Activated CD4-positive, CD25-positive, alpha-beta regulatory T cell treated with anti-CD3 and anti-CD28 coated beads, Interleukin-2, amount 50 U/mL, for 16 hours (primary cell): Measurements from ENCODE around the gene FNDC3B.

Experiments
- DNase-seq: peaks from one replicate; pipeline ENCODE4 v3.0.0-alpha.2; 2020; ENCODE audit warnings: low read depth, low spot score

FNDC3B gene

DNA sequence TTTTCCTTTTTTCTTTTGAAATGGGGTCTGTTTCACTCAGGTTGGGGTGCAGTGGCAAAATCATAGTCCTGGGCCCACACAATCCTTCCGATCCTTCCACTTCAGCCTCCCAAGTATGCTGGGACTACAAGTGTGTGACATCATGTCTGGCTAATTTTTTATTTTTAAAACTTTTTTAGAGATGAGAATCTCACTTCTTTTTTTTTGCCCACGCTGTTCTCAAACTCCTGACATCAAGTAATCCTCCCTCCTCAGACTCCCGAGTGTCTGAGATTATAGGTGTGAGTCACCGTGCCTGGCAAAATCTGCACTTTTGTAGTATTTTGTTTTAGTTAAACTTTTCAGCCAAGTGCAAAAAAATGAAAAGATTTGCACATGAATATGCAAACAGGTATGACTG, 171.0 kb downstream of the FNDC3B start:
- no peak for DNase-seq

DNA sequence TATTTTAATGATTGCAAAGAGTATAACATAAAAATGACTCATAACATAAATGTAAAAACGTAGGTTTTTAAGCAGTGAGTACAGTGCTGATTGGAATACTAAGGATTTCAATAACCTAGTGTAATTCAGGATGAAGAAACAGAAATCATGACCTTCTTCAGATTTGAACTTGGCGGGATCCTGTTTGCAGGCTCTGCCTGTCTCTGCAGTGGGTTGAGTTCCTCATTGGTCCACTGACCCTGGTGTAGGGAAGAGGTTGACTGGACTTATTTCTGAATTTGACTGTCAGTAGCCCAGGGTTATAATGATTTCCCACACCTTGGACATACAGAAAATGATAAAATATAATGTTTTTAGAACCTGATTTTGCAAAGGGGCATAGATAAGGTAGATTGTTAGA, 171.7 kb downstream of the FNDC3B start:
- no peak for DNase-seq

DNA sequence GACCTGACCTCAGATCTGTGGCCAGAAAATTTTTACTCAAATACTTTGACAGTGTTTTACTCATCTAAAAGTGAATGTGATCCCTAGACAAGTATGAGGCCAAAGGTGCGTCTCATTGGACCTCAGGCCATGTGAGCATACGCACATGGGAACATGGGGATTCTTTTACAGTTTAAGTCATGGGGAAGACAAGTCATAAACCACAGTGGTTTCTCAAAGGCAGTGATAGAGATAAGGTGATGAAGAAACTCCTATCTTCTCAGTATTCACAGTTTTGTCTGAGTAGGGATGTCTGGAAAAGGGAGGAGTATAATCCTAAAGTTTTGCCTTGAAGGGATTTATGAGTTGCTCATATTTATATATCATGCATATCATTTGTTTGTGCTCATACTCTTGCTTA, 173.8 kb downstream of the FNDC3B start:
- no peak for DNase-seq

DNA sequence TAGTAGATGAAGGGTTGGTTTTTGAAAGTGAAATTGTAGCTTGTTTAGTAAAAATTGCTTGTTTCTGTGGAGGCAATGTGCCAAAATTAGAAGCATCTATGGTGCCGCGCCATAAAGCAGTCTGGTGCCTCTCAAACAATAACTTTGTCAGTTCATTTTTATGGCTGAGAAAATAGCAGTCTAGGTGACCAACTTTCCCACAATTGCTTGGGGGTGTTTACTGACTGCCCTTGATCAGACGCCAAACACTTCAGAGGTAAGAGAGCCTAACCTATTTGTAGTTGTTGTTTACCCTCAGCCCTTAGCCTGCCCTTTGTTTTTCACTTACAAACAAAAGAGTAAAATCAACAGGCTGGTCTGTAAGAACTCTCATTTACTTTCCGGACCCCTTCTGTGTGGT, 174.5 kb downstream of the FNDC3B start:
- no peak for DNase-seq

DNA sequence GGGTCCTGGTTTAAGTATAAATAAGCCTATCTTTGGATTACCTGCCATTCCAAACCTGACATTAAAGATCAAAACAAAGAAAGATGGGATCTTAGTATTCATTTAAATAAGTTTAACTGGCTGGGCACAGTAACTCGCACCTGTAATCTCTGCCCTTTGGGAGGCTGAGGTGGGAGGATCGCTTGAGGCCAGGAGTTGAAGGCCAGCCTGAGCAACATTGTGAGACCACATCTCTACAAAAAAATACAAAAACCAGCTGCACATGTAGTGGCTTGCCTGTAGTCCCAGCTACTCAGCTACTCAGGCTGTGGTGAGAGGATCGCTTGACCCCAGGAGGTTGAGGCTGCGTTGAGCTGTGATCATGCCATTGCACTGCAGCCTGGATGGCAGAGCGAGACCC, 176.9 kb downstream of the FNDC3B start:
- no peak for DNase-seq

DNA sequence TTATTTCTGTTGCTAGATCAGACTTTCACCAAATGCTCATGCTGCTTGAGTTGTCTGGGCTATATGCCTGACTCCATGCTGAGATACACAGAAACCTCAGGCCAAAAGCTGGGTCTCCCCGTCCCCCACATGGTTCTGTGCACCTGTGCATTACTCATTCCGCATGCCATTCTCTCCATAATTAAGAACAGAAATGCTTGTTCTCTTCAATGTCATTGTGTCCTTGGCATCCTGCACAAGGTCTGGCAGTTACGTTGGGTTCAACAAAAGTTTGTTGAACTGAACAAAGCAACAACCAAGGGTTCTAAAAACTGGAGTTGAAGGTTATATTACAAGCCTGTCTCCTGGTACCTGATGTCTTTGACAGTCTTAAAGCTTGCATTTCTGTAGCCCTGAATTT, 177.5 kb downstream of the FNDC3B start:
- DNase-seq = no peak

DNA sequence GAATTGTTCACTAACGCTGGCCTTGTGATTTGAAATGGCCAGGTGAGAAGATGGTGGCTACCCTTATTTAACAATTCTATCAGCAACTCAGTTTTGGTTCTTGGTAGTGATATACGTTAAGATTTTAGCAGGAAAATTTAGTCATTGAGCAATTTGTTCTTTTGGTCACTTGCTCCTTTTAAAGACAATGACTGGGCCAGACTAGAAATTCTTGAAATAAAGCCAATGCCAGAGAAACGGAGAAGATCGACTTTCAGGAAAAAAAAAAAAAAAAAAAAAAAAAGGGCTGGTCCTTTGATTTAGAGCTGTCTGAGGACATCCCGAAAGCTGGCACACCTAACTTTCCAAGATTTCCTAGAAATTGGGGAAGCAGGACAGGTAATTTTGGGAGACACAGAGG, 178.5 kb downstream of the FNDC3B start:
- no peak for DNase-seq

DNA sequence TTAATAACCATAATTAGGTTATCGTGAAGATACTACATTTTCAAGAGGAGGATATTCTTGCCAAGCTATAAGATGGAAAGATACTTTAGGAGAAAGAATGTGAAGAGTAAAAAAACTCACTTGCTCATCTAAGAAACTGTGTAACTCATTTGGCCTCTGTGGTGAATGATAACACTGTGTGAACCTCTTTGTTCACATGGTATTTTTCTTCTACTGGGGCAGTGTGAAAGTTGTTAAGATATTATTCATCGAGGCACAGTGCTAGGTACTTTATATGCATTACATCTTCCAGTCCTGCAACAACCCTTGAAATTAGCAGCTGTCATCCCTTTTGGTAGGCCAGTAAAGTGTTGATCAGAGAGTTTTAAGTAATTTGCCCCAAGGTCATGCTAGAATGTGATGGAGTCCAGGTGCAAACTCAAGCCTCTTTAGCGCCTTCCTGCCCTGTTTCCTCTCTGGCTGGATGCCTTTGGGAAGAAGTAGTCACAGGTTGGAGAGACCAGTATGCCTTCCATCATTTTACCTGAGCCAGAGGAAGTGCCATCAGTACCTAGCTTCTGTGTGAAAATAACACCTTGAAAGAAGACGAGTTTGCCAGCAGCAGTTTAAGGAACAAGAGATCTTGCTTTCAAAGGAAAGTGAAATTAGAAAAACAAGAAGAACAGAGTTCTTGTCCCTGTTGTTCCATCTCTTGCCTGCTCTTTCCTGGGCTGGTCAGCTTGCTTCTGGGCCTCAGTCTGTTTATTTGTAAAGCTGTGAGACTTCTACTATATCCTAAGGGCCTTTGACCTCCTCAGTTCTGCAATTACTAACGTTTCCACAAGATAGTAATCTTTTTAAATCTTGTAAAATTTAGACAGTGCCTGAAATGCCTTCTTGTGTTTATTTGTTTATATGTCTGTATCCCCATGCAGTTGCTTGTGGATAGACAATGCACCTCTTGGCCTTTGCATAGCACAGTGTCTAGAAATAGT, 179.3 kb downstream of the FNDC3B start:
- DNase-seq = no peak

DNA sequence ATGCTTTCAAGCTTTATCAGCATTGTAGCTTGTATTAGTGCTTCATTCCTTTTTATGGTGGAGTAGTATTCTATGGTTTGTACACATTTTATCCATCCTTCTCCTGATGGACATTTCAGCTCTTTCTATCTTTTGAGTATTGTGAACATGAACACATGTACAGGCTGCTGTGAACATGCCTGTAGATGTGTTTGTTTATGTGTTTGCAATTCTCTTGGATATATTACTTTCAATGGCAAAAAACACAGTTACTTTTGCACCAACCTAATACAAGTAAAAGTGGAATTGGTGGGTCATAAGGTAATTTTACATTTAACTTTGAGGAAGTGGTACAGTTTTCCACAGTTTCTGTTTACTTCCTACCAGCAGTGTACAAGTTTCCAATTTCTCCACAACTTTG, 180.4 kb downstream of the FNDC3B start:
- no peak for DNase-seq

DNA sequence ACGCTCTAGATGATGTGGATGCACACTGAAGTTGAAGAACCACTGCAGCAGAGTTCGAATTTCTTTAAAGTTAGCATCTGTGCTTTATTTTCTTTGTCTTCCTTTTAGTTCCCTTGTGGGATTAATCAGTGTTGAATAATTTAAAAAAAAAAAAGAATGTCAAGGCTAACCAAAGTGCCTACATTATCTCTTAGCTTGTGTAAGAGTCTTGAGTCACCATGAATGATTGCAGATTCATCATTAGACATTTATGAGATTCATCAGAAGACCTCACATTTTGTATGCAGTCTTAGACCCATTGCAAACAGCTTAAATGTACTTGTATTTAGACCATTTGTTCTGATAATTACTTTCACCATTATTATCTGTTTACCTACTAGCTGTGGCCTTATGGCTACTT, 182.2 kb downstream of the FNDC3B start:
- DNase-seq = no peak

DNA sequence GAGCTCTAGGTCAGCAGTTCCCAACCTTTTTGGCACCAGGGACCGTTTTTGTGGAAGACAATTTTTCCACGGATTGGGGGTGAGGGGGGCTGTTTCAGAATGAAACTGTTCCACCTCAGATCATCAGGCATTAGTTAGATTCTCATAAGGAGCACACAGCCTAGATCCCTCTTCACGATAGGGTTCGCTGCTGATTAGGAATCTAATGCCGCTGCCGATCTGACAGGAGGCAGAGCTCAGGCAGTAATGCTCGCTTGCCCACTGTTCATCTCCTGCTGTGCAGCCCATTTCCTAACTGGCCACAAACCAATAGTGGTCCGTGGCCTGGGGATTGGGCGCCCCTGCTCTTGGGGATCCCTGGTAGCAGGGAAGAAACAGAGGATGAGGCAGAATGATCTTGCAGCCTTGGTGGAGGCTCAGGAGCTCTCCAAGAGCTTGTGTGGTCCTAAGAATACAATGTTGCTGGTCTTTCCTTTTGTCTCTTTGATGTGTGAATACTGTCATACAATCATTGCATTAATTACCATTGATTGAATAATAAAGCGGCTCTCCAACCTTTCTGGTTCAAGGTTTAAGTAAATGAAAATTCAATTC, 183.2 kb downstream of the FNDC3B start:
- no peak for DNase-seq

DNA sequence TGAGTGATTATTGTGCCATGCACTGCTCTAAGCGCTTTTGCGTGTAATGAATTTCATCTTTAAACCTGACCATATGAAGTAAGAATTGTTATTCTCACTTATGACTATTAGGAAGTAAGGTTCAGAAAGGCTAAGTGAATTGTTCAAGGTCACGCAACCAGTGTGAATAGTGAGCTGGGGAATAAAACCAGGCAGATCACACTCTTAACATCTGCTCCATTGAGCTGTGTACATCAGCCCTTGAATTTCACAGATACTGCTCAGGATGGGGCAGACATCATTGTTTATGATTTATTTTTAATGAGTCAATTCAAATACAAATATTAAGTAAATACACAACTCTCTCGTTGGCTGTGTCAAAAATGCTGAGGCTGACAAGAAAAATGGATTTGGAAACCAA, 184.5 kb downstream of the FNDC3B start:
- no peak for DNase-seq

DNA sequence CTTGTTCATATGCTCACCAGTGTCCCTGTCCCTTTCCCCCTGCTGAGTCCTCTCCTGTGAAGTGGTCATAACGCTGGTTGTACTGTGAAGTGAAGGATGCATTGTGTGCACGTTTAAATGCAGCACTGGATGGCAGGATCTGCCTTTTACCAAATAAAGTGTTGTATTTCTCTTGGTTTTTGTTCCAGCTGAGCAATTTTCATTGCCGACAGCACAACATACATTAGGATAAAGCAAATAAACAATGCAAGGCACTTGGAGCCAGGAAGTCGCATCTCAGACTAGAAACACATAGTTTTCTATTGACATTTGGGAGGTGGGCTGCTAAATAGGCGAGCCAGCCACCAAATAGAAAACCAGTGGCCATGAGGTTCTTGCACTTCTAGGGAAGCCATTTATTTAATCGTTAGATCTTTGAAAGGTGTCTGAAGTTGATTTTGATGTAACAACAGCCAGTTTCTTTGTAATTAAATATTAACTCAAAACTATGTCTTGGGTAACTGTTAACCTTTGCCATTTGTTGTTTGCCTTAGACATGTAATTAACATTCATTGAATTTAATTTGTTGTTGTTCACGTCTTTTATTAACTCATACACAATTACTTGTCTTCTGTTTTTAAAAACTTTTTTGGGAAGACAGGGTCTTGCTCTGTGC, 185.3 kb downstream of the FNDC3B start:
- DNase-seq = no peak

DNA sequence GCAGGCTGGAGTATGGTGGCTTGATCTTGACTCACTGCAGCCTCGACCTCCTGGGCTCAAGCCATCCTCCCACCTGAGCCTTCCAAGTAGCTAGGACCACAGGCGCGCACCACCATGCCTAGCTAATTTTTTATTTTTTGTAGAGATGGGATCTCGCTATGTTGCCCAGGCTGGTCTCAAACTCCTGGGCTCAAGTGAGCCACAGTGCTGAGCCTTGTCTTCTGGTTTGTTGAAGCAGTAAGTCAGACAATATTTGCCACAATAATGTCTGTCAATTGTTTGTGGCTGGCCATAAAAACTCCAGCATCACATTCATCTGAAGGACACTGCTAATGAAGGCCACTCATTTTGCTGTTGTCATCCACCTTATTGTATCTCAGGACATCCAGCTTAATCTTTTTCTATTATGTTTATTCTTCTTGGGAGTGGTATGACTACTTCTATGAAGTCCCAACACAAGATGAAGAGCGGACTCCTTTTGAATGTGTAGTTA, 185.9 kb downstream of the FNDC3B start:
- no peak for DNase-seq

DNA sequence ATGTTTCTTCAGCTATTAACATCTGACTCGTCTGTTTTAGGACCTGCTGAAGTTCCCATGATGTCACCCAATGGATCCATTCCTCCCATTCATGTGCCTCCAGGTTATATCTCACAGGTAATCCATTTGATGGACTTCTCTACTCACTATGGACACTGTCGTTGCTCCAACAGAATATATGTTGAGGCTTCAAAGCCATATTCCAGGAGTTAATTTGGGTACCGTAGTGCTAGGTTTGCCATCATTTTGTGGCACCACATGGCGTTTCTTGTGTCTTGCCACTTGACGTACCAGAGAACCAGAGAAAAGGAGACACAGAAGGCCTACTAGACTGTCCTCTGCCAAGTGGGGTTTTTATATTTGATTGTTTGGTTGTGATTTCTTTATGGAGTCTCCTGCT, 187.5 kb downstream of the FNDC3B start:
- DNase-seq = no peak

DNA sequence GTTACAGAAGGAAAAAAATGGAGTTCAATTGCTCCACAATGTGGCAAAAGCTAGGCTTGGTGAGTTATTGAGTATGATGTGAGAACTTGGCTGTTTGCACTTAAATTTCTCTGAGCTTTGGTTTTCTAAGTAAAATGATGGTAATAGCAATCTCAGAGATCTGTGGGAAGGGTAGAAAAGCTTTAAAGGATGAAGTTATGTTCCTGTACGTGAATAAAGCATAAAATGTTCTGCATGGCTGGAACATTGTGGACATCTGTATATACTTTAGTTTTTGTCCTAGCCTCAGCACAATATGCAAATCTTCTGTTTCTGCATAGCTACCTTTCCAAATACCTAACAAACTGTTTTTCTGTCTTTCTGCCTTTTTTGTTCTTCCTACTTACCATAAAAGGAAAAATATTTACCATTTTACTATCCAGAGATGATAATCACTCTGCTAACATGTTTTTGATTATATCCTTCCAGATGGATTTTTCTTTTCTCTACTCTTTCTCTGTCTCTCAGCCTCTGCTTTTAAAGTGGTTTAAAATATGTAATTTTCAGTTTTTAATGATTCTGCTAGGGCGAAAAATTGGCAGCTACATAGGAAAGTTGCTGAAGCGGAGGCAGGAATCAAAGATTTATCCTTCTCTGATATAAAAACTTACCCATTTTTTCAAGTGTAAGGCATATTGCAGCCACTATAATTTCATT, 188.1 kb downstream of the FNDC3B start:
- DNase-seq = no peak

DNA sequence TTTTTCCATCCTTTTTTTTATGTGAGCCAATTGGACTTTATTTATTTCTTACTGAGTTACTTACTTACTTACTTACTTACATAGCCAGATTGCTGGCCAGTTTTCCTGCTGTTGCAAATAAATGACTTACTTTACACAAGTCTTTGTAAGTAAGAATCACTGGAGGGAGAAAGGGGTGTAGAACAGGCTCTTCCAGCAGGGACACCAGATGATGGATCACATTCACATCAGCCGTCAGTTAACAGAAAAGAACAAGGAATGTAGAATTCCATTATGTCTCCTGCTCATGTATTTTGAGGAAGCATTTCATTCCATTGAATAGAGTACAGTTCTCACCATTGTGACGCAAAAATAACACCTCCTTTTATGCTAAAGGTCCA, 188.6 kb downstream of the FNDC3B start:
- DNase-seq = no peak

DNA sequence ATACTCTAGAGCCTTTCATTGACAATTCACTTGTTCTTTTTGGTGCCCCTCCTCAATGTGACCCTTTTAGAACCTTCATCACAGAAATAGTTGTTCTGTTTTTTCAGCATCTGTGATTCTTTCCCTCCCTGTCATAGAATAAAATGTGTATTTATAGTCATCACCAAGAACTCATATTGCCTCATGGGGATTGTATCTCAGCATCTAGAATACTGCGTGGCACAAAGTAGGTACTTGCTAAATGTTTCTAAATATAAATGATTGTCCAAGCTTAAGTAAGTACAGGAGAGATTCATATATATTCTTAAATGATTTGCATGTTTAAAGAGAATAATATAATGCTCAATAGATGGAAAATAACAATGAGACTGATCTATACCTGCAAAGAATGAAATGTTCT, 190.1 kb downstream of the FNDC3B start:
- DNase-seq = no peak

DNA sequence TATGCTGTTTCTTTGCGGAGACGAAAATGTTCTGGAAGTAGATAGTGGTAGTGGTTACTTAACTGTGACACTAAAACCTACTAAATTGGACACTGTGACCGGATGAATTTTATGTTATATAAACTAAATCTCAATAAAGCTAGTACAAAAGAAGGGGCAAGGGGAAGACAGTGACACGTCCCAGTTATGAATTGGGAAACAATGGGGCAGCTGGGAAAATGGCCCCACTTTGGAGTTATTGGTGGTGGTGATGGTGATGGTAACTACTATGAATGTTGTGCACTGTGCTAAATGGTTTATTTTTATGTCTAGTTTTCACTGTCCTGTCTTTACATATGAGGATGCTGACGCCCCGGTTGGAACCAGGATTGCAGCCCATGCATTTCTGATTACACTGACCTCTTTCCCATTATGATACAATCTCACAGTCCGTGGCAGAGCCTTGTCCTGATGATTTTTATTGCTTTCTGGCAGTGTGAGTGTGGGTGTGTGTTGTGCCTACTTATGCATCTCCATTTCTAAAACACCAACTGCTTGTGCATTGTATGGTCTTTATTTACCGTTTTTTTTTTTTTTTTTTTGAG, 192.0 kb downstream of the FNDC3B start:
- no peak for DNase-seq

DNA sequence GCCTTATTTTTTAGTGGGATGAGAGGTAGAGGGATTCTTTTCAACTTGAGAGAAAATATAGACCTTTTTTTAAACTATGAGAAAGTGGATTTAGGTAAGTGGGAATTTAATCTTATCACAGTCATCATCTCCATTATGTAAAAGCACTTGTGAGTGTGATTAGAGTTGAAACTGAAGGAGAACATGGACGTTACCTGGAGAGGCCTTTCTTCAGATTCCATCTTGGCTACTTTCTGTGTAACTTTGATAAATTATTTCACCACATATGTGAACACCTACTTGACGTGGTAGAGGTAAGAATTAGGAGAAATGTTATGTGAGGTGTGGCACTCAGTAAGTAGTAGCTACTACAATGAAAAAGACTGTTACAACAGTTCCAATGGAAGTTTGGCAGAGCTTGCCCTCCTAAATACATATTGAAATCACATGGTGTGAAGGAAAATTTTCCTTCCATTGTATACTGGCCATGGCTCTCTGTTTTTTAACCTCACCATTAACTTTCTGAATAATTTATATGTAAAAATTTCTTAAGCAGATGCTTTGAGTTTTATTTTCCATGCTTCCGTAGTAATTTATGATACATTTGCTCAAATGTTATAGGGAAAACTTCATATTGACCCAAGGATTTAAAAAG, 193.3 kb downstream of the FNDC3B start:
- no peak for DNase-seq
